BJ (cell line): ENCODE measurements around the gene CACNG7. TPM values are rescaled to one million over a fixed set of nuclear protein-coding genes. Genes with fewer than 3 reads are reported as not detected.

ENCODE experiments used
- CTCF ChIA-PET: fragments of 350-600 bp; formaldehyde crosslinking; extraction: SDS; loops from one replicate; lab custom pipeline; 2021; ENCODE audit warnings: antibody characterized with exemption, inconsistent platforms; lab: Yijun Ruan, JAX
- POLR2A ChIA-PET: fragments of 300-600 bp; sonication (Branson Sonifier 250); formaldehyde crosslinking; extraction: SDS; loops from one replicate; lab custom pipeline; 2021; ENCODE audit warnings: antibody characterized with exemption; lab: Charles Lee
- DNase-seq: peaks from one replicate; pipeline ENCODE4 v3.0.0-alpha.2; 2011; ENCODE audit warnings: low read depth
- H3K27me3 ChIP-seq: 2 replicates; pipeline ENCODE4 v1.6.0; 2011; ENCODE audit warnings: low read length; ENCODE audit not compliant: control insufficient read depth, insufficient read depth
- H3K36me3 ChIP-seq: 2 replicates; pipeline ENCODE4 v1.5.1; 2011; ENCODE audit warnings: low read length; ENCODE audit not compliant: control insufficient read depth, insufficient read depth
- H3K4me3 ChIP-seq: 2 replicates; pipeline ENCODE4 v1.5.1; 2011; ENCODE audit warnings: low read depth, mild to moderate bottlenecking, control low read depth, low read length
- CTCF ChIP-seq: IDR thresholded peaks from 2 replicates; pipeline ENCODE4 v1.5.1; 2011; ENCODE audit warnings: low read depth, mild to moderate bottlenecking, control low read depth, inconsistent platforms, low read length, moderate library complexity; ENCODE audit not compliant: insufficient read depth
- polyA plus RNA-seq: library from polyadenylated mRNA; depleted of rRNA; stranded (reverse); fragments of >200 nt; gene quantifications from 2 replicates; pipeline ENCODE4 v1.2.3, GENCODE V29; 2011

Gene CACNG7
- polyA plus RNA-seq, 1 experiment, result 0.90 TPM

- Histone ChIP-seq H3K4me3 (no peak overlapping the region), H3K27me3 (peaks cover 4% of the 10 kb centered on the region; the same call in 1 of the 2 replicates), H3K36me3 (no peaks in the 10 kb centered on the region)
- CTCF ChIA-PET, result no interaction called here
- POLR2A ChIA-PET, result no interaction called here
- TF ChIP-seq CTCF, result no peak
- no peak for DNase-seq
Measured at GRCh38 chr19:53898636-53899341, 10.3 kb upstream of the CACNG7 start.

GRCh38 chr19:53900191-53900860, 8.8 kb upstream of the CACNG7 start:
- ChIA-PET POLR2A (no interaction called here), CTCF (interaction anchor here (1.2 kb wide), 1 partner anchor 9 kb away, joined by 3 read pairs; no protein-coding TSS in a partner anchor)
- no peak for TF ChIP-seq CTCF
- Histone ChIP-seq H3K4me3 (no peak overlapping the region), H3K27me3 (peaks cover 9% of the 10 kb centered on the region), H3K36me3 (no peaks in the 10 kb centered on the region)
- DNase-seq, result no peak

GRCh38 chr19:53903055-53903680, 5.9 kb upstream of the CACNG7 start:
- no peak for TF ChIP-seq CTCF
- POLR2A ChIA-PET, result no interaction called here
- Histone ChIP-seq H3K27me3 (peaks cover 12% of the 10 kb centered on the region), H3K4me3 (no peak overlapping the region), H3K36me3 (no peaks in the 10 kb centered on the region)
- CTCF ChIA-PET, result interaction anchor here (1.2 kb wide), 1 partner anchor 8 kb away, joined by 3 read pairs; no protein-coding TSS in a partner anchor
- DNase-seq, result no peak

GRCh38 chr19:53904909-53905308, 4.2 kb upstream of the CACNG7 start:
- Histone ChIP-seq H3K4me3 (no peak overlapping the region), H3K36me3 (no peaks in the 10 kb centered on the region), H3K27me3 (peaks cover 23% of the 10 kb centered on the region)
- no peak for TF ChIP-seq CTCF
- CTCF ChIA-PET, result interaction anchor here (0.5 to 0.9 kb wide), 3 partner anchors 37 to 119 kb away, joined by 3 to 5 read pairs (median 5); no protein-coding TSS in a partner anchor
- POLR2A ChIA-PET, result no interaction called here
- no peak for DNase-seq

- ChIA-PET POLR2A (no interaction called here), CTCF (interaction anchor here (0.7 to 2.8 kb wide), 7 partner anchors 9 to 117 kb away, joined by 3 to 31 read pairs (median 5); no protein-coding TSS in a partner anchor)
- no peak for TF ChIP-seq CTCF
- H3K4me3 ChIP-seq, result no peak overlapping the region
- no peaks in the 10 kb centered on the region for H3K36me3 ChIP-seq
- DNase-seq, result no peak
- peaks cover 32% of the 10 kb centered on the region for H3K27me3 ChIP-seq
Measured at GRCh38 chr19:53905787-53906186, 3.3 kb upstream of the CACNG7 start.
